Cerebellar nuclear complex (tissue), 1 donor: ENCODE measurements around the gene GNAO1.

Experiments
- DNase-seq, 2 experiments: peaks; one replicate each; lab custom pipeline; 2025; lab: John Stamatoyannopoulos, UW

GNAO1 gene

DNA sequence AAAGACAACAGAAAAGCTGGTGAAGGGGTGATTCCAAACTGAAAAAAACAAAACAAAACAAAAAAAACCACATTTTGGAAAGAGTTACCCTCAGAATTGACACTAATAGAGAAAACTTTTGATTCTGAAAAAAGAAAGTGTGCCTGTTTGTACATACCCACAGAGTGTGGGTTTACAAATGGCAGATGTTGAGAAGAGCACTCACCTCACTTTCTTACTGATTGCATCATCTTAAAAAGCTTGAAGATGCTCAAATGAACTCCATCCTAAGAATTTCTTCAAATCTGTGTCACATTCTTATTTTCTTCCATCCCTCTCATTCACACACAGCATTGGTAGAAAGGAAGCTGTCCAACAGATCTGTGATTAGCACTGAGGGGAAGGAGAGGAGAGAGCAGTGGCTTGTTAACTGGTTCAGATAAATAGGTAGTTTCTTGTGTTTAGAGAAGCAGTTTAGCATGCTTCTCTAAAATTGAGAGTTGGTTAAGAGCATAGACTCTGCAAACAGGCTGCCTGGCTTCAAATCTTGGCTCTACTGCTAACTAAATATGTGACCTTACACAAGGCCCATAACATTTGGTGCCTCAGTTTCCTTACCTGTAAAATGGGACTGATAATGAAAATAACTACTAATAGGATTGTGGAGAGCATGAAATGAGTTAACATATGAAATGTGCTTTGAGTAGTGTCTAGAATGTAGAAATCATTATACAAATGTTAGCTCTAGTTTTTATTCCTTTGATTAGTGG is 6.9 kb downstream of the GNAO1 start:
- DNase-seq = no peak

DNA sequence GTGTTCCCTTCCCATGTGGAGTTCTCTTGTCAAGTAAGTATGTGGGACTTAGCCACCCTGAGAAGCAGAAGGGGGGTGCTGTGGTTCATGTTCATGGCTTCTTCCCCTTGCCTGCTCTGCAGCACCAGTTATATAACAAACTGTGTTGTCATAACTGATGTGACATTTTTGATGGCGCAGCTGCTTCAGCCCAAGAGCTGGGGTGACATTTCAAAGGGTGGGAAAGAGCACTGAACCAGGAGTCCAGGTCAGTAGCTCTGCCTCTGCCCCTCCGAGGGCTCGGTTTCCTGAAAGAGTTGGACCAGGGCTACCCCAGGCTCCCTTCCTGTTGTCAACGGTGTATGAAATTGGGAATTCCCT is 7.4 kb downstream of the GNAO1 start:
- no peak for DNase-seq

DNA sequence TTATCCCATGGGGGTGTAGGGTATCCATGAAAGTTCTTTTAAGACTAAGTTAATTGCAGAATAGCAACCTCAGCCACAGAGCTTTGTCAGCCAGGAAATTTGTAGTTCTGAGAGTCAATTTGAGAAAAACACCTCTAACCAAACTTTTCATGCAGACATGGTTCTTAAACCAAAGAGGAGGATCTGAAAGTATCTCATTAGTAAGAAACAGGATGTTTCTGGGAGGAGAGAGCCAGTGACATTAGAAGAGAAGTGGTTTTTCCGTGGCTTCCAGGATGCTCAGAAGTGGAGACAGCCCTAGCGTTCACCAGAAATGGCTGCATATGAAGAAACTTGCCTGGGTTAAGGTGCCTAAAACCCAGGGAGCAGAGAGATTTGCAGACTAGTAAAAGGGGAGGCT is 7.9 kb downstream of the GNAO1 start:
- DNase-seq = no peak

DNA sequence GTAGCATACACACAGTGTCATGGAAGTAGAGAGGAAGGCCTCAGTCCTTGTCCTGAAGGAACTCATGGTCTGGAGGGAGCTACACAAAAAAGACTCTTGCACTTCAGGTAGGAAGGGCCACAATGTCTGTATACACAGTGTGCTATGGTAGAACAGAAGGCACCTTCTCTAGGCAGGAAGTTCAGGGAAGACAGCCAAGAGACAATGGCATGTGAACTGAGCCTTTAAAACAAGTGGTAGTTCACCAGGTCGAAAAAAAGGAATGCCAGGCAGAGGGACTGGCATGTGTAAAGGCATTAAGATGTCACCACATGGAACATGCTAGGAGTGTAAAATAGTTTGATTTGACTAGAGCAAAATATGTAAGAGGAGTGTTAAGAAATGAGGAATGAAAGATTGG is 9.7 kb downstream of the GNAO1 start:
- DNase-seq = no peak

DNA sequence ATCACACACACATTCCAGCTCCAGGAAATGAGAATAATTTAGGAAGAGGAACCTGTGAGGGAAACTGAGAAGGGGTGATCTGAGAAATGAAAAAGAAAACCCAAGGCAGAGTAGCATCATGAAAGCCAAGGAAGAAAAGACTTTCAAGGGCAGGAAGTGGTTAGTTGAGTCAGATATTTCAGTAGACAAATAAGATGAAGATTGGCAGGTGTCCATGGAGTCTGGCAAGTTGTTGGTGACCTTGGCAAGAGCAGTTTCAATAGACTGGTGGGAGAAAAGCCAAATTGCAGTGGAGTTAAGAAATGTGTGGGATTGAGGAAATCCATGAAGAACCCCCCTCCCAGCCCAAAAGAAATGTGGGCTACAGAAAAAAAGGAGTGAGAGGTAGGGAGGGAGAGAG is 10.7 kb downstream of the GNAO1 start:
- DNase-seq = no peak

DNA sequence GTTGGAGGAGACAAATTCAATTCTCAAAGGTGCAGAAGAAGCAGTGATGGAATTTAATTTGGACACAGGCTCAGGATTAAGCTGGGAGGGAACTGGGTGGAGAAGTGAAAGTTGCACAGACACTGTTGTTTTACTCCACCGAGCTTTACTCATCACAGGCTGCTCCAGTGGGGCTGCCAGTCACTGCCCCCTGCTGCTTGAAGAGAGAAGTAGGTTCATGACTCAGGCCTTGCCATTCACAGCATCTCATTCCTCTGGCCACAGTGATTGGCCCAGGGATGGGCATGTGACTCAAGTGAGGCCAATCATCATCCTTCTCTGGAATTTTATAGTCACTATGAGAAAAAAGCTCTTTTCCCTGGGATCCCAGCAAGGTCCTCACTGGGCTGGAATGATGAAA is 11.8 kb downstream of the GNAO1 start:
- DNase-seq = no peak

DNA sequence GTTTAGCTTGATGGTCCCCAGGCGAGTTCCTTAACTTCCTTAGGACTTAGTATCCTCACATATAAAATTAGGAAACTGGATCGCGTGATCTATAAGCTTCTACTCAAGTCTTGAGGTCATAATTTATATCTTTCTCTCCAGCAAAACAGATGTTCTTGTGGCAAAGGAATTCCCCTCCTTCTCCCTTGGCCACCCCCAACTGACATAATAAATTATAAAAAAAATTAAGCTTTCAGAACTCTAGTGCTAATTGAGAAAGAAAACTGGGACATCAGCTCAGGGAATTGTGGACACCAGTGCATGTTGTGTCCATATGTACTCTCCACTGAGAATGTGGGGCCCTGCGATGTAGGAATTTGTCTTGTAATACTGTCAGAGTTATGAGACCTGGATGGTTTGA is 13.5 kb downstream of the GNAO1 start:
- DNase-seq = no peak

DNA sequence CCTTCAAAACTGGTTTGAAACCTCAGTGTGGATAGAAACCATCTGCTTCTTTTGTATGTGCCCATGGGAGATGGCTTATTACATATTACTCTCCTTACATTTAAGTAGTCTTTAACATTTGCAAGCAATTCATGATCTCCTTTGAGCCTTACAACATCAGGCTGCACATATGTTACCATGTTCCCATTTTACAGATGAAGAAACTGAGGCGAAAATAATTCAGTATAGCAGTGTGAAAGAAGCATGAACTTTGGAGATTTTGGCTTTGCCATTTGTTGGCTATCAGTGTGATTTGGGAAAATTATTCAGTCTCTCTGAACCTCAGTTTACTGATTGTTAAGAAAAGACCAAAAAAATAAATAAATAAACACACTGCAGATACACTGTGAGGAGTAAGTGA is 15.7 kb downstream of the GNAO1 start:
- DNase-seq = no peak

DNA sequence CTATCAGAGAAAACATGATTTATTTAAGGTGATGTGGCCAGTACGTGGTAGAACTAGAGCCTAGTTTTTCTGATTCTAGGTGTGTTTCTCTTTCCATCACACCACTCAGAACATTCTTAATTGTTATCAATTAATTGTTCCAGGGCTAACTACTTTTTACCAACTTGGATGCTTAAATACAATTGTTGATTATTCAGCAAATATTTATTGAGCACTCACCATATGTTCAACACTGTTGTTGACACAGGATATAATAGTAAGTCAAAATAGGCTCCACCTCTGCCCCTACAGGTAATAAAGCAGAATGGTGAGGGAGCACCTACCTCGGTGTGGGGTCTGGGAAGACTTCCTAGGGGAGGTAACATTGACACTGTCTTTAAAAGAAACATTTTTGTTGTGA is 16.1 kb downstream of the GNAO1 start:
- no peak for DNase-seq

DNA sequence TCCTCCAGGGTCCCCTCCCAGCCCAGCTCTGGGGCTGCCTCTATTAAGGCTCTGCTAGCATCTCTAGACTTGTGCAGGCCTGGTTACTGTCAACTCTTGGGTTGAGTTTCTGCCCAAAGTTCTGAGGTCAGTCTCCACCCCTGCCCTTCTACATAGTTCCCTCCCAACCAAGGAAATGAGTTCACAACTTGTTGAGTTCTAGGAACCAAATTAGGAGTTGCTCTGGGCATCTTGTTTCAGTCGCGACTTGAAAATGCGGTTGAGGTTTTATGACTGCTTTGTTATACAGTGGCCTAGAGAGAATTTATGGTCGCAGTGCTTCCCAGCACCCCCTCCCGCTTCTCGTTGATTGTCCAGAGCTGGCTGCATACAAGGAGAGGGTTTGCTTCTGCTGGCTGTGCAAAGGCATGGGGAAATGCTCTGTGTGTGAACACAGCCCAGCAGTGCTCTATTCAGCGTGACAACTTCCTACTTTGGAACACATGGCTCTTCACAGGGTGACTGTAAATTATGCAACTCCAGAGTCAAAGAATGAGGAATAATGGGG is 20.2 kb downstream of the GNAO1 start:
- no peak for DNase-seq

DNA sequence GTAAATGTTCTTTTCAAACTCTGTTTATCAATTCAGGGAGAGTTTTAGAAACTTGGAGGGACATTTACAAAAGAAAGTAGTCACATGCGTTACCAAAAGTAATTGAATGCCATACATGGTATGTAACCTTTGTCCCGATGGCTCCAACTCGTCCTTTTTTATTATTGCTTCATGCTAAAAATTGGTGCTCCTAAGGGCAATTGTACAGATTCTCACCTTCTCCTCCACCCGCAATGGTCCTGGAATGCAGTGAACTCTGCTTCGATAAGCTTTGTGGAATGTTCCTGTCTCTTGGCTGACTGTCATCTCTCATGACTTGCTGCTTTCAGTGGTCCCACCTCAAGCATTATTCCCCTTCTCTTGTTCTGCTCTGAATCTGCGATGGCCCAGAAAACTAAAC is 20.9 kb downstream of the GNAO1 start:
- no peak for DNase-seq

DNA sequence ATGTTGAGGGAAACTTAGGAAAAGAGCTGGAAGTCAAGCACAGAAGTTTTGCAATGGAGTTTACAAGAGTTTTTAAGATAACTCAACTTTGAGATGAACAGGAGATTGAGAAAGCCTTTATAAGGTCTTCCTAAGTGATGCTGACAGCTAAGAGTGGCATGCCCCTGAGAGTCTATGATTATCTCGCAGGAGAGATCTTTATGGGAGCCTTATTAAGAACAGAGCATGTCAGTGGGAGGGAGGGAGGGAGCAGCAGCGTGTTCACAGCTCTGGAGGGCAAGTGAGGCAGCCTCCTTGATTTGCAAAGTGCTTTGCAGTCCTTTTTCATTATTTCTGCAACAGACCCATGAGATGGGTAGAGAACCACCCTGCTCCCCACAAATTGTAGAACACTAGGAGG is 30.7 kb downstream of the GNAO1 start:
- DNase-seq = no peak

DNA sequence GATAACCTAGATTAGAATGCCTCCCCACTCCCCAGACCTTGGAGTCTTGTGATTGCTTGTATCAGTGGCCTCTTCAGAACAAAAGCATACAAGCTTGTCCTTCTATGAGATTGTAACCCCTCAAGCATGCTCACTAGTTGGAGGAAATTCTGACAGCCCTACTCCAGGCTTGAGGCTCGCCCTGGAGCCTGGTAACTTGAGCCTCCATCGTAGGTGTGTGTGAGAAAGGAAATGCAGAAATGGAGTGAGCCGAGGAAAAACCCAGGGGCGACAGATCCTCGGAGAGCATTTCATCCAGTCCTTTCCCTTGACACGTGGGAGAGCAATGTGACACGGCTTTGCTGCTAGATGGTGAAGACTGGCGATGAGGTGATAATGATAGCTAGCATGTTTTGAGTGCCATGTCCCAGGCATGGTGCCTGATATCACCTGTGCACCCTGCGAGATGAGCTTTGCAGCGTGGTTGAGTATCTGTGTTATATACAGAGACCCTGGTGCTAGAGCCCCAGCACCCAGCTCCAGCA is 31.2 kb downstream of the GNAO1 start:
- DNase-seq = no peak

DNA sequence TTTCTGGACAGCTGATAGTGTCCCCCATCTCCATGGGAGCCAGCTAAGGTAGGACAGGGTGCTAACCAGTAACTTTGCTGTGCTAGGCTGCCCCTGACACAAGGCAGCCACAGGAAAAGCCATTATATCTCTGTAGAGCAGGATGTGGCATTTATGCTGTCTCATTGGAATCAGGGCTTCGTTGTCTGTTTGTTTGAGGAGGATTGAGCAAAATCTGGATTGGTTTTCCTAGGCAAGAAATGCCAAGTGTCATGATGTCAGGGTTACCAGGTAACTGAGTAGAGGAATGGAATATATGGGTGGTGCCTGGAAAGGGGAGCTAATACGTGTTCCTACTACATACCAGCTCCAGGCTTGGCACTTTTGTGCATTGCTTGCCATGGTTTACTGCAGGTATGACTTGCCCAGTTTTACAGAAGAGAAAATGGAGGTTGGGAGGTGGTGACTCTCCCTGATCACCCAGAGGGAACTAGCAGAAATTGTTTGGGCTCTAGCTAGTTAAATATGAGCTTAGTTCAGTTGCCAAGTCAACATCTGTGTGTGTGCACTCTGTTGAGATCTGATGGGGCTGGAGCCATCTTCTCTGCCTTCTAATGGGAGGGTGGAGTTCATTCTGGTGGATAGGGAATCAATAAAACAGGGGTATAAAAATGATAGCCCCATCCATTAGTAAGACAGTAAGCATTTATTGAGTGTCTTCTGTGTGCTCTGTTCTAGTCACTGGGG is 33.9 kb downstream of the GNAO1 start:
- DNase-seq = no peak

DNA sequence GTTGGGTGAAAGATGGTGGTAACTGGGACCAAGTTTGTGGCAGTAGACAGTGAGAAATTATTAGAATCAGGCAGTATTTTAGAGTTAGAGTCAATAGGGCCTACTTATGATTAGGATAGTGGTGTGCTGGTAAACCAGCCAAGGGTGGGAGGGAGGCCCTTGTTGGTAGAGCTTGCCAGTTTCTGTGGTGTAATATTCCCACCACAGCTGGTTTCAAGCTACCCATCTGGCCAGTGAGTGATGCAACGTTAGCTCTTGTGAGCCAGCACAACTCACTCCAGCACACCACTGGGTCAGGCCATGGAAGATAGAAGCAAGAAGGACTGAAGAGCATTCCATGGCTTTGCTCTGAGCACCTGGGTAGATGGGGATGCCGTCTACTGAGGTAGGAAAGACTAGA is 34.9 kb downstream of the GNAO1 start:
- DNase-seq = no peak

DNA sequence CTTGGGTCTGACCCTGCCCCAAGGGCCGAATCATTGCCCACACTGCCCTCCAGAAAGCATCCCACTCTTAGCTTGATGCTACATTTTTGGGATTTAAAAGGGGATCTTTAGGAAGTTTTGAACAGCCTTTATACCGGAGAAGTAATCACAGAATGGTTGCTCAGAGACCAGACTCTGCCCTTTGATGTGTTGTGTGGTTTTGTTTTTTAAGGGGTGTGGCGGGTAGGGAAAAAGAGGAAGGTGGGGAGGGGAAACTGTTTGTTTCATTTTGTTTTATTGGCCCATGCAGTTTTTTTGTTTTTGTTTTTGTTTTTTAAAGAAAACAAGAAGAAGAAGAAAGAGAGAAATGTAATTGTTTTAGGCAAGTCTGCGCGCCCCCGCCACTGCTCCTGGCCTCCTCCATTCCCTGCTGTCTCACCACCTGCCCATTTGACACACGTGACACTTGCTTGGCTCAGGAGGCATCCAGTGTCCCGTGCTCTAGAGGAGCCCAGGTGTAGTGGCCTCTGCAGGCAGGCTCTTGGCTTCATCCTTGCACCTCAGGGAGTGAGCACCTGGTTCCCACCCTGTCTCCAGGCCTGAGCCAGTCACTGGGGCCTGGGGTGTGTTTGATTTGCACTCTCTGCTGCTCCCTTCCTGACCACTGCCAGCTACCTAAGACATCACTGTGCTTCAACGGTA is 35.7 kb downstream of the GNAO1 start:
- DNase-seq = peak; percentile 79 to 88

DNA sequence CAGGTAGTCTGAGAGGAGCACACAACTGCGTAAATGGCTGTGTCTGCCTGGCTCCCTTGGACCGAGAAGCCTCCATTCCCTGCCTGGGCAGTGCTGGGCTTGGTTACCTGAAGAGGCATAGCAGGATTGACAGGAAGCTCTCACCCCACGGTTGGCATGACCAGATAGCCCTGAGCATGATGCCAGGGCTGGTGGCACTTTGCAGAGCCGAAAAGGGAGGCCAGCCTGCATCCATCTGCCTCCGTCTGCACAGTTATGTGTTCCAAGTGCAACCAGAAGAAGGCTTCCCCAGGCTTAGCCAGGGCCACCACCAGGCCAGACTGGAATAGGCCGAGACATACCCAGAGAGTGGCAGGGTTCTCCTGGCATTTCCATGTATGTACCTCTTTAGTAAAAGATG is 36.6 kb downstream of the GNAO1 start:
- DNase-seq = peak; percentile 76 to 89

DNA sequence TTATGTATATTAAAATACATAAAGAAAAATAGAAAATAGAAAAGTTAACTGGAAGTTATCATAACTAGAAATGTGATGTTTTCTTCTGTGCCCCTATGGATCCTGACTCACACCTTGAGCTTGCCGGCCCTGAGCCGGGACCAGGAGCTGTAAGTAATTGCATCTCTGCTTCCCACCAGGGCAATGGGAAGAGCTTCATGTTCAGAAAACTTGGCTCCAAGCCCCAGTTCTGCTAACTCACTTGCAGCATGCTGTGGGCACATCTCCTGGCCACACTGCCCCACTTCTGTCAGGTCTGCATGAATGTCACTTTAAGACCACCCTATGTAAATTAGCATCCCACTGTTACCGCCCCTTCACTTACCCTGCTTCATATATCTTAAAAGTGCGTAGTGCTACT is 37.2 kb downstream of the GNAO1 start:
- DNase-seq = no peak

DNA sequence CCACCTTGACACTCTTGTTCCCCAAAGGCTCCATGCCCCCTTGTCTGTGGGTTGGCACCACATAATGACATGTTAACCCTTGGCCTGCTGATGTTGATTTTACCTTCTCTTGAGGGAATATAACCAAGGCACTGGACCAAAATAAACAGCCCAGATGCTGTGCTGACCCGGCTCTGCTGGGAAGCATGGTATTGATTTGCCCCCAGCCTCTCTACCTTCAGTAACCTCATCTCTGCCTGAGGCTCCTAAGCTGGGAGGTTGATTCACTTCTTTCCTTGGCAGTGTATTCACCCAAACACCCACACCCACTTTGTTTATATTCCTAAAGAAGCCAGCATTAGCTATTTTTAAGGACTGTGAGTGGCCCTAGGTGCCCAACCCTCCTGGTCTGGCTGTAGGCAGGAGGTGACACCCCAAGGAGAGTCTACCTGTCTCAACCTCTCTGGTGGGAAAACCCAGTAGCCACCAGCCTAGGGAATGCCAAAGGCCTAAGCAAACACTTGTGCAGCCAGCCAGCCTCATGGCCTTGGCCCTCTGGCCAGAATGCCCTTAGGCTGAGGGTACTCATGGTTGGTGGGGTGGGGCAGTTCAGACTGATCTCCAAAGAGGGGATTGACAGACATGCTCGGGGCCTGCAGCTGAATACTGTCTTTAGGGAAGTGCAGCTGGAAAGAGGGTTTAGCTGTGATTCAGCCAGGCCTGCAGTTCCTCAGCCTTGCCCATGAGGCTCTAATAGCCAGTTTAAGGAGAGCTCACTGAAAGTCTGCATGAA is 42.7 kb downstream of the GNAO1 start:
- no peak for DNase-seq

DNA sequence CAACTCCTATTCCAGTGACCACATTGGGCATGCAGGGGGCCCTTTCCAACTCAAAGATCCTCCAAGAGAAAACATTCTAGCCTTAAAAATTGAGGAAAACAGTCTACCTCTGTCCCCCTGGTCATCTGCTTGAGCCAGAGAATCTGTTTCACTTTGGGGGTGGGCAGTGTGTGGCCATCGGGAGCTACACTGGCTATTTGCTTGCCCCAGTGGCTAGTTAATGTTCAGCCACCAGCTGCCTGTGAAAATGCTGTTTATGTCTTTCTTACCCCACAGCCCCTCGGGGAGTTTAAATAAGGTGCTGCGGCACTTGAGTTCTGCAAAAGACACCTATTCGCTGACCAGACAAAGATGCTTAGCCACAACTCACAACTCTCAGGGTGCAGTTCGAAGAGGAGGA is 43.4 kb downstream of the GNAO1 start:
- DNase-seq = no peak

DNA sequence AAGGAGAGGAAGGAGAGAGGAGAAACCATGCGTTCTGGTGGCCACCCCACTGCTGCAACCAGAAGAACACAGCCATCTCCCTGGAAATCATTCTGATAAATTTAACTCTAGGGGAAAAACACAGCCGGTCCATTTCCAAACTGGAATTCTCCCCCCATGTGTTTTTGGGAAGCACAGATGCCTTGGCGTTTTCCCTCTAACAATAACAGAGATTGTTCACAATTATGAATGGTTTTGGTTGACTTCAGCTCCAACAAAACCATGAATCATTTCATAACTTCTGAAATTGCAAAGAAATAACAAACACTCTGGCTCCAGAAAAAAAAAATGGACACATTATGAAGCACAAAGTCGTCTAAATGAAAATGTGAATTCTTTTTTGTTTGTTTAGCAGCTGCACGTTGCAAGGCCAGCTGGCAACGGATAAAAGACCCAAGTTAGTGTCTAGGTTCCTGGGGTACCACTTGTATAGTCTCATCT is 46.2 kb downstream of the GNAO1 start:
- DNase-seq = no peak

DNA sequence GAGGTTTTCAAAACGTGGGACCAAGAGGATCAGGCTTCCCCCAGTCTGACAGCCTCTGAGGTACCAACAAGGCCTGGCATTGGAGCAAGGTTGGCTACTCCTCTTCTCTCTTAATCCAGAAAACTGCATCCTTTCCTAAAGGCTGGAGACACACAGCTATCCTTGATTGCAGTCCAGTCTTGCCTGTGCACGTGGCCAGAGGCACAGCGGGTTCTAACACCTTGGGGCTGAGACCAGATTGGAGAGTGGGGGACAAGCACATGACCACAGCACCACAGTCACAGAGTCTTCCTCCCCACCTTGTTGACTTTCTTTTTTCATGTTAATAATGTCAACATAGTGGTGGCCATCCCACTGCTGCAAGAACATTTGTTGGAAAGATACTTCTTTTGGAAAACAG is 46.9 kb downstream of the GNAO1 start:
- no peak for DNase-seq
